ENCODE measurements around the gene GSE1. TPM values are rescaled to one million over a fixed set of nuclear protein-coding genes. Genes with fewer than 3 reads are reported as not detected.
A peak's percentile ranks its signal among the peaks of the same experiment; 100 is the strongest.

Gene GSE1
- total RNA-seq, 4 donors from 2014 or later, result 54.2 to 155 (median 71.9) TPM

- H3K4me1 ChIP-seq, result peaks cover 20 to 43% of the 10 kb centered on the region in 2 donors
- no peak for DNase-seq
- intact Hi-C loops (cut with DNase I), result no loop called here
- TF ChIP-seq POLR2A (IDR thresholded peaks at IDR 0.05), result no peak
- no peak for TF ChIP-seq CTCF (IDR thresholded peaks at IDR 0.05)
- WGBS, 2 donors, result 85 to 86% methylated on average over 11 to 29 of the region's 31 CpGs
- H3K36me3 ChIP-seq, result no peaks in the 10 kb centered on the region
- no peaks in the 10 kb centered on the region for H3K27me3 ChIP-seq
- no peak overlapping the region for H3K27ac ChIP-seq
- H3K9me3 ChIP-seq, result no peaks in the 10 kb centered on the region
- no peak overlapping the region for H3K4me3 ChIP-seq (replicated peaks in 1 of 3)
These were observed 27.5 kb downstream of the GSE1 start for GRCh38 chr16:85640585-85640984.

GRCh38 chr16:85641305-85641704 is 28.2 kb downstream of the GSE1 start:
- WGBS, 2 donors, result 86 to 95% methylated on average over 15 to 19 of the region's 24 CpGs
- intact Hi-C loops (cut with DNase I), result no loop called here
- H3K9me3 ChIP-seq, result no peaks in the 10 kb centered on the region
- H3K27ac ChIP-seq, result no peak overlapping the region
- no peak overlapping the region for H3K4me3 ChIP-seq (replicated peaks in 1 of 3)
- no peaks in the 10 kb centered on the region for H3K27me3 ChIP-seq
- H3K36me3 ChIP-seq, result no peaks in the 10 kb centered on the region
- no peak for TF ChIP-seq POLR2A (IDR thresholded peaks at IDR 0.05)
- TF ChIP-seq CTCF (IDR thresholded peaks at IDR 0.05), result no peak
- no peak for DNase-seq
- peaks cover 20 to 40% of the 10 kb centered on the region in 2 donors for H3K4me1 ChIP-seq

DNA sequence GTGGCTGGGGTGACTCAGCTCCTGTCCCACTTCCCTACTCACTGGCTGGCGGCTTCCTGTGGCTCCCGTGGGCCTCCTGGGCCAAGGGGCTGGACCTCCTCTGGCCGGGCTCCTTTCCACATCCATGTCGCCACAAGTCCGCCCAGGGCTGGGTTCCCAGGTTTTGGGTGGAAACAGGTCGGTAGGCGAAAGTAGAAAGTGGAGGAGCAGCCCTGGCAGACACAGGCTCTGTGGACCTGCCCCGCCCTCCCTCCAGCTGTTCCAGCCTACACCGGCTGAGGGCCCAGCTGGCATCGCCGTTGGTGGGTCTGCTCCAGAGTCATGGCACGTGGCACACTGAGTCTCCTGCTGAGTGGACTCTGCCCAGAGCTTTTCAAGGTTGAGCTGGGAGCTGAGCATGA is 28.7 kb downstream of the GSE1 start:
- TF ChIP-seq CTCF (IDR thresholded peaks at IDR 0.05) (no peak), POLR2A (IDR thresholded peaks at IDR 0.05) (no peak)
- intact Hi-C loops (cut with DNase I), result no loop called here
- no peak overlapping the region for H3K27ac ChIP-seq
- H3K4me1 ChIP-seq, result peaks cover 20 to 40% of the 10 kb centered on the region in 2 donors
- 59 to 79% methylated on average over 7 to 12 of the region's 12 CpGs for WGBS, 2 donors
- no peaks in the 10 kb centered on the region for H3K36me3 ChIP-seq
- no peaks in the 10 kb centered on the region for H3K9me3 ChIP-seq
- peak; percentile 46 to 70 for DNase-seq
- H3K27me3 ChIP-seq, result no peaks in the 10 kb centered on the region
- no peak overlapping the region for H3K4me3 ChIP-seq (replicated peaks in 1 of 3)

GRCh38 chr16:85642762-85643358 is 29.7 kb downstream of the GSE1 start:
- no peak for DNase-seq
- TF ChIP-seq CTCF (IDR thresholded peaks at IDR 0.05) (no peak), POLR2A (IDR thresholded peaks at IDR 0.05) (no peak)
- Histone ChIP-seq H3K4me1 (peaks cover 11 to 30% of the 10 kb centered on the region in 2 donors), H3K36me3 (no peaks in the 10 kb centered on the region), H3K27ac (no peak overlapping the region), H3K4me3 (replicated peaks in 1 of 3) (no peak overlapping the region), H3K9me3 (no peaks in the 10 kb centered on the region), H3K27me3 (no peaks in the 10 kb centered on the region)
- 93 to 95% methylated on average over 20 to 32 of the region's 32 CpGs for WGBS, 2 donors
- intact Hi-C loops (cut with DNase I), result no loop called here

DNA sequence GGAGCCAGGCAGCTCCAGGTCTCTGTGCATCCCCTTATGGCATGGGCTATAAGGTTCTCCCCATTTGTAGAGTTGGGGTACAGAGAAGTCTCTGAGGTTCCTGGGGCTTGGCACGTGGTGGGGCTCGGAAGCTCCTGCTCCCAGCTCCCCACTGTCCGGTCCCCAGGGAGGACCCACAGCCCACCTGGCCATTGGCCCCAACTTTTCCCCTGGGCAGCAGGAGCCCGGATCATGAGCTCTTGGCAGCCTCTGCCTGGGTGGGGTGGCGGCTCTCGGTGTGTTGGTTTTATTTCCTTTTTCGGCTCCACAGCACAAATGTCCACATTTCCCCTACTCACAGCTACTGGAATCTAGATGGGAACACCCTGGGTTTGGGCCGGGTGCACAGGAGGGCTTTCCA is 30.5 kb downstream of the GSE1 start:
- peaks cover 5 to 23% of the 10 kb centered on the region in 2 donors for H3K4me1 ChIP-seq
- intact Hi-C loops (cut with DNase I), result no loop called here
- peaks cover 0 to 1% of the 10 kb centered on the region in 2 donors for H3K36me3 ChIP-seq
- TF ChIP-seq CTCF (IDR thresholded peaks at IDR 0.05) (no peak), POLR2A (IDR thresholded peaks at IDR 0.05) (no peak)
- no peaks in the 10 kb centered on the region for H3K27me3 ChIP-seq
- no peak overlapping the region for H3K27ac ChIP-seq
- H3K4me3 ChIP-seq (replicated peaks in 1 of 3), result no peak overlapping the region
- no peak for DNase-seq
- WGBS, 2 donors, result 62 to 78% methylated on average over 8 of the region's 8 CpGs
- no peaks in the 10 kb centered on the region for H3K9me3 ChIP-seq

Data from thyroid gland (tissue), 4 donors.